ENCODE results near the gene RPS6KB2. TPM values are rescaled to one million over a fixed set of nuclear protein-coding genes. Genes with fewer than 3 reads are reported as not detected.

RPS6KB2 gene
- total and polyA plus RNA-seq, 2 donors (not counting 1 experiment from before 2014, with no cell fraction given), result 81.8 to 131 TPM

DNA sequence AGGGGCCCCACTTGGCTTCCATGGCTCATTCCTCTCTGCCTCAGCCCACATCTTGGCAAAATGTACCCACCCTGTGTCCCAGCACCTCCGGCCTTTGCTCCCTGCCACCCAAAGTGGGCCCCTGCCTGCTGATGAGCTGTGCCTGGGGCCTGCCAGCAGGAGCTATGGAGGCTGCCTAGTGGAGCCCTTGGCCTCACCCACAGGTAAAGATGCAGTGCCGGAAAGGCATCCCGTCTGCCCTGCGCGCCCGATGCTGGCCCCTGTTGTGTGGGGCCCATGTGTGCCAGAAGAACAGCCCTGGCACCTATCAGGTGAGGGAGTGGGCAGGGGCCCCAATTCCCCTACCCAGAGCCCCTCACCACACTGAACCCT, 23.1 kb upstream of the RPS6KB2 start:
- ATAC-seq (ENCODE audit: low read depth) (no peak), DNase-seq (no peak)
- Histone ChIP-seq H3K27me3 (replicated peaks in 1 of 4; ENCODE audit: control extremely low read depth in 1 of 4, control insufficient read depth in 3 of 4, insufficient read depth in 4 of 4, low read length in 3 of 4) (no peaks in the 10 kb centered on the region), H3K79me2 (ENCODE audit: control insufficient read depth, insufficient read depth, low read length) (peaks cover 81% of the 10 kb centered on the region), H3K4me1 (ENCODE audit: control insufficient read depth in 2 of 2, insufficient read depth in 2 of 2, low read length in 2 of 2) (peaks cover 81 to 88% of the 10 kb centered on the region in 2 donors), H4K20me1 (ENCODE audit: control insufficient read depth, insufficient read depth, low read length, poor library complexity, severe bottlenecking) (peaks cover 60% of the 10 kb centered on the region), H3K9me3 (ENCODE audit: control extremely low read depth in 1 of 3, control insufficient read depth in 2 of 3, insufficient read depth in 1 of 3, low read length in 2 of 3) (peaks cover 0 to 2% (median 0%) of the 10 kb centered on the region in 3 donors), H3K36me3 (replicated peaks in 1 of 2; ENCODE audit: control extremely low read depth in 1 of 2, control insufficient read depth in 1 of 2, extremely low read depth in 1 of 2, insufficient read depth in 2 of 2, low read length in 1 of 2) (peaks cover 0 to 54% of the 10 kb centered on the region in 2 experiments), H3K27ac (ENCODE audit: low read length in 2 of 2) (peak overlapping the region; percentile 63 to 83), H3K4me3 (ENCODE audit: control extremely low read depth in 1 of 5, extremely low read depth in 1 of 5, insufficient read depth in 1 of 5, low read depth in 2 of 5, low read length in 4 of 5) (peak overlapping the region in 4 of 5 experiments; percentile 92 to 99 (median 98)), H3K4me2 (replicated peaks; ENCODE audit: low read depth, low read length, poor library complexity, severe bottlenecking) (peak overlapping the region; percentile 89), H2AFZ (ENCODE audit: insufficient read depth, low read depth, low read length, poor library complexity, severe bottlenecking) (no peak overlapping the region), H3K9ac (ENCODE audit: low read length) (peak overlapping the region; percentile 89)
- TF ChIP-seq EZH2 (IDR thresholded peaks at IDR 0.05; ENCODE audit: borderline replicate concordance, insufficient read depth, low read depth, low read length, poor library complexity, severe bottlenecking), result no peak
- TF ChIP-seq, protein P1, sequence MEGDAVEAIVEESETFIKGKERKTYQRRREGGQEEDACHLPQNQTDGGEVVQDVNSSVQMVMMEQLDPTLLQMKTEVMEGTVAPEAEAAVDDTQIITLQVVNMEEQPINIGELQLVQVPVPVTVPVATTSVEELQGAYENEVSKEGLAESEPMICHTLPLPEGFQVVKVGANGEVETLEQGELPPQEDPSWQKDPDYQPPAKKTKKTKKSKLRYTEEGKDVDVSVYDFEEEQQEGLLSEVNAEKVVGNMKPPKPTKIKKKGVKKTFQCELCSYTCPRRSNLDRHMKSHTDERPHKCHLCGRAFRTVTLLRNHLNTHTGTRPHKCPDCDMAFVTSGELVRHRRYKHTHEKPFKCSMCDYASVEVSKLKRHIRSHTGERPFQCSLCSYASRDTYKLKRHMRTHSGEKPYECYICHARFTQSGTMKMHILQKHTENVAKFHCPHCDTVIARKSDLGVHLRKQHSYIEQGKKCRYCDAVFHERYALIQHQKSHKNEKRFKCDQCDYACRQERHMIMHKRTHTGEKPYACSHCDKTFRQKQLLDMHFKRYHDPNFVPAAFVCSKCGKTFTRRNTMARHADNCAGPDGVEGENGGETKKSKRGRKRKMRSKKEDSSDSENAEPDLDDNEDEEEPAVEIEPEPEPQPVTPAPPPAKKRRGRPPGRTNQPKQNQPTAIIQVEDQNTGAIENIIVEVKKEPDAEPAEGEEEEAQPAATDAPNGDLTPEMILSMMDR (IDR thresholded peaks at IDR 0.05), result no peak
- Mint-ChIP-seq H3K4me1 (peaks cover 77% of the 10 kb centered on the region), H3K9me3 (ENCODE audit: insufficient read depth) (no peaks in the 10 kb centered on the region), H3K27ac (peak overlapping the region; percentile 100), H3K27me3 (no peaks in the 10 kb centered on the region), H3K4me3 (peak overlapping the region; percentile 93)
- 92% methylated on average over 4 of the region's 6 CpGs for WGBS (ENCODE audit: insufficient coverage)
- CTCF ChIA-PET, result interaction anchor here (2.6 to 5.7 kb wide), 4 partner anchors 8 to 64 kb away, joined by 12 to 121 read pairs (median 56); partner anchors contain the start of gene TMEM134
- POLR2A ChIA-PET, result interaction anchor here (2.7 to 6.8 kb wide), 6 partner anchors 8 to 62 kb away, joined by 8 to 195 read pairs (median 97); partner anchors contain the start of genes CARNS1, PTPRCAP, RPS6KB2 and TMEM134
- intact Hi-C loops (cut with micrococcal nuclease), result loop anchor here (10.0 kb wide), 1 partner anchor 180 kb away; the partner anchor contains the start of gene GSTP1
